ENCODE measurements around the gene CCDC33.

Gene CCDC33

DNA sequence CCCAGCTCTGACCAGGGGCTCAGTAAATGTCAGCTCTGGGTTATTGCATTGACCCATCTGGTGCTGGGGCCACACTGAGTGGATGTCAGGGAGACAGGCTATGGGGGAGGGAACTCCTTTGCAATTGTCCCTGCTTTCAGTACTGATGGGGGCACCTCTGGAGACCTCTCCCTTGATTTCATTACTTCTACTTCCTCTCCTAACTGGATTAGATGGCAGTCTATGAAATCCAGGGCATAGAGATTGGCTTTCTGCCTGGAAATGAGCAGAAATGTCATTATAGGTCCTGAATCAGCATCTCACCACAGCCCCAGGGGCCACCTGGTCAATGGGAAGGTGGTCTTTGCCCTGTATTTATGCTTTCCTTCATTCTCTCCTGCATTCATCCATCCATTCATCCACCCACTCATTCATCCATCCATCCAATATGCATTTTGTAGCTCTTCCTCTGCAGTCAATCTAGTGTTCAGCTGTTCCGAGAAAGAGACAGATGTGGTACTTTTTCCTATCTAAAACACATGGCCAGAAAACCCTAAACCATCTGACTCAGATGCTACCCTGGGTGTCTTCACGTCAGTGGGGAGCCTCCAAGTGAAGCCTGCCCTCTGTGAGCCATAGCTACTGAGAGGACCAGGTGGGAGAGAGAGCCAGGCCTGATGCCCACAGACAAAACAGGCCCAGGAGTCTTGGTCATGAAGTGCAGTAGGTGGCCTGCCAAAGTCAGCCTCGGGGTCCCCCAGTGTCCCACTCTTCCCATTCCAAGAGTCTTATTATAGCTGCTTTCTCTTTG is 57.1 kb downstream of the CCDC33 start:
- DNase-seq (ENCODE audit: low read depth in 1 of 2, low spot score in 1 of 2) = no peak
- H3K27ac ChIP-seq (replicated peaks) = no peak overlapping the region
- H3K27me3 ChIP-seq (ENCODE audit: insufficient read depth, poor library complexity, severe bottlenecking) = no peaks in the 10 kb centered on the region
- no peak overlapping the region for H3K4me3 ChIP-seq (replicated peaks; ENCODE audit: insufficient read depth, low read length)
- TF ChIP-seq REST (IDR thresholded peaks at IDR 0.05; ENCODE audit: insufficient replicate concordance, low read depth) = no peak
- no peak for TF ChIP-seq POLR2AphosphoS5 (IDR thresholded peaks at IDR 0.05; ENCODE audit: low read depth)
- TF ChIP-seq, protein P1, sequence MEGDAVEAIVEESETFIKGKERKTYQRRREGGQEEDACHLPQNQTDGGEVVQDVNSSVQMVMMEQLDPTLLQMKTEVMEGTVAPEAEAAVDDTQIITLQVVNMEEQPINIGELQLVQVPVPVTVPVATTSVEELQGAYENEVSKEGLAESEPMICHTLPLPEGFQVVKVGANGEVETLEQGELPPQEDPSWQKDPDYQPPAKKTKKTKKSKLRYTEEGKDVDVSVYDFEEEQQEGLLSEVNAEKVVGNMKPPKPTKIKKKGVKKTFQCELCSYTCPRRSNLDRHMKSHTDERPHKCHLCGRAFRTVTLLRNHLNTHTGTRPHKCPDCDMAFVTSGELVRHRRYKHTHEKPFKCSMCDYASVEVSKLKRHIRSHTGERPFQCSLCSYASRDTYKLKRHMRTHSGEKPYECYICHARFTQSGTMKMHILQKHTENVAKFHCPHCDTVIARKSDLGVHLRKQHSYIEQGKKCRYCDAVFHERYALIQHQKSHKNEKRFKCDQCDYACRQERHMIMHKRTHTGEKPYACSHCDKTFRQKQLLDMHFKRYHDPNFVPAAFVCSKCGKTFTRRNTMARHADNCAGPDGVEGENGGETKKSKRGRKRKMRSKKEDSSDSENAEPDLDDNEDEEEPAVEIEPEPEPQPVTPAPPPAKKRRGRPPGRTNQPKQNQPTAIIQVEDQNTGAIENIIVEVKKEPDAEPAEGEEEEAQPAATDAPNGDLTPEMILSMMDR (IDR thresholded peaks at IDR 0.05; ENCODE audit: insufficient read depth, low read length) = no peak
- TF ChIP-seq GABPA (IDR thresholded peaks at IDR 0.05; ENCODE audit: low read depth) = no peak

- Histone ChIP-seq H3K27ac (replicated peaks) (no peak overlapping the region), H3K4me3 (replicated peaks; ENCODE audit: insufficient read depth, low read length) (no peak overlapping the region), H3K27me3 (ENCODE audit: insufficient read depth, poor library complexity, severe bottlenecking) (no peaks in the 10 kb centered on the region)
- DNase-seq (ENCODE audit: low read depth in 1 of 2, low spot score in 1 of 2) = no peak
- TF ChIP-seq POLR2AphosphoS5 (IDR thresholded peaks at IDR 0.05; ENCODE audit: low read depth) (no peak), GABPA (IDR thresholded peaks at IDR 0.05; ENCODE audit: low read depth) (no peak), REST (IDR thresholded peaks at IDR 0.05; ENCODE audit: insufficient replicate concordance, low read depth) (no peak), SPI1 (IDR thresholded peaks at IDR 0.05; ENCODE audit: borderline replicate concordance, low read depth) (no peak)
- TF ChIP-seq, protein P1 (IDR thresholded peaks at IDR 0.05; ENCODE audit: insufficient read depth, low read length) = no peak
Observed at GRCh38 chr15:74294010-74294409, 57.9 kb downstream of the CCDC33 start.

DNA sequence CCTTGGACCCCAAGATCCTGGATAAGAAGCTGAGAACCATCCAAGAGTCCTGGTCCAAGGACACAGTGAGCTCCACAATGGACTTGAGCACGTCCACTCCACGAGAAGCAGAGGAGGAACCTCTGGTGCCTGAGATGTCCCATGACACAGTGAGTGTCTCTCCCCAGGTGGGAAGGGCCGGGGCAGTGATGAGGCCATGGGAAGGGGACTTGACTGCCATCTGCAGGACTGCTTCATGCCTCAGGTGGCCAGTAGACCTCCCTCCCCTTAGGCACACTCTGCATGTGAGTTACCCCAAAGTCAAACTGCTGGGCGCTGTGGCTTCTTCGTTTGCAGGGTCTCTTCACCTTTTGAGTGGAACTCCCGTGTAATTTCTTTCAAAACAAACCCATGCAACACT is 59.7 kb downstream of the CCDC33 start:
- DNase-seq (ENCODE audit: low read depth in 1 of 2, low spot score in 1 of 2) = no peak
- Histone ChIP-seq H3K27me3 (ENCODE audit: insufficient read depth, poor library complexity, severe bottlenecking) (no peaks in the 10 kb centered on the region), H3K27ac (replicated peaks) (no peak overlapping the region), H3K4me3 (replicated peaks; ENCODE audit: insufficient read depth, low read length) (no peak overlapping the region)
- TF ChIP-seq SPI1 (IDR thresholded peaks at IDR 0.05; ENCODE audit: borderline replicate concordance, low read depth) (no peak), REST (IDR thresholded peaks at IDR 0.05; ENCODE audit: insufficient replicate concordance, low read depth) (no peak), POLR2AphosphoS5 (IDR thresholded peaks at IDR 0.05; ENCODE audit: low read depth) (no peak)

Data from HL-60 (cell line).